HG03575 (cell line): ENCODE measurements around the gene NNMT.

Experiments
- ATAC-seq: cut with Tn5 transposase; IDR thresholded peaks from one replicate; pipeline ENCODE4 v1.9.1; 2021; ENCODE audit not compliant: unreplicated experiment, insufficient number of reproducible peaks, low FRiP score; ENCODE audit errors: extremely low read depth

NNMT gene

GRCh38 chr11:114261791-114262190, 34.4 kb upstream of the NNMT start:
- no peak for ATAC-seq

GRCh38 chr11:114262681-114263512, 33.3 kb upstream of the NNMT start:
- no peak for ATAC-seq

GRCh38 chr11:114263513-114264170, 32.6 kb upstream of the NNMT start:
- ATAC-seq, result no peak

- no peak for ATAC-seq
Observed at GRCh38 chr11:114264381-114264780, 31.8 kb upstream of the NNMT start.

- no peak for ATAC-seq
Observed at GRCh38 chr11:114265122-114265878, 30.9 kb upstream of the NNMT start.

- no peak for ATAC-seq
Observed at GRCh38 chr11:114269498-114269897, 26.7 kb upstream of the NNMT start.

GRCh38 chr11:114270531-114271270, 25.5 kb upstream of the NNMT start:
- no peak for ATAC-seq

- no peak for ATAC-seq
Observed at GRCh38 chr11:114271316-114271715, 24.9 kb upstream of the NNMT start.

GRCh38 chr11:114272311-114272710, 23.9 kb upstream of the NNMT start:
- no peak for ATAC-seq

GRCh38 chr11:114273071-114273470, 23.1 kb upstream of the NNMT start:
- ATAC-seq, result no peak

GRCh38 chr11:114273890-114274635, 22.1 kb upstream of the NNMT start:
- no peak for ATAC-seq

GRCh38 chr11:114274637-114275036, 21.6 kb upstream of the NNMT start:
- no peak for ATAC-seq

GRCh38 chr11:114275280-114275679, 20.9 kb upstream of the NNMT start:
- ATAC-seq, result no peak

- no peak for ATAC-seq
Observed at GRCh38 chr11:114276077-114276476, 20.1 kb upstream of the NNMT start.

GRCh38 chr11:114277637-114278341, 18.4 kb upstream of the NNMT start:
- ATAC-seq, result no peak

- no peak for ATAC-seq
Observed at GRCh38 chr11:114278342-114279065, 17.7 kb upstream of the NNMT start.

GRCh38 chr11:114279792-114280546, 16.2 kb upstream of the NNMT start:
- no peak for ATAC-seq
